Measurements from ENCODE around the gene MAGI1.

DNA sequence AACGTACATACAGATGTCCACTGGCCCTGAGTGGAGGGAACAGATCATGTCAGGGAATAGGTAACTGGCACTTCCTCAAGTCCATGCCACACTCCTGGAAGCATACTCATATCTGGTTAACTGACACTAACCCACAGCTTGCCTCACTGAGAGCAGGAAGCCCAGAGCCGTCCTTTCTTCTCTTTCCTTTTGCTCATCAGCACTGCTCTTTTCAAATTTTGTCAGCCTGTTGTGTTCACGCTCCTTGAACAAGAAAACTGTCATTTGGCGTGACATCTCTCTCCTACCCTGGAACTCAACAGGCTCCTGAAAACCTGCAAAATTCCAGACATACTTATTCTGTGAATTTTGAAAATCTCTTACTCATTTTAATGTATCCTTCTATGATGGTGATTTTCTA is 360.2 kb downstream of the MAGI1 start:
- TF ChIP-seq POLR2A (IDR thresholded peaks at IDR 0.05; ENCODE audit: low read depth, low read length) (no peak), POLR2AphosphoS5 (IDR thresholded peaks at IDR 0.05; ENCODE audit: low read depth, low read length) (no peak), TAF1 (IDR thresholded peaks at IDR 0.05; ENCODE audit: borderline replicate concordance, low read depth, low read length) (no peak)

Measured in GM12892 (cell line).